RCC 7860 (cell line): Measurements from ENCODE around the gene KCNMA1.
A peak's percentile ranks its signal among the peaks of the same experiment; 100 is the strongest.

Source experiments
- DNase-seq: peaks from one replicate; pipeline ENCODE4 v3.0.0-alpha.2; 2015; ENCODE audit warnings: low spot score
- FAIRE-seq: peaks from 2 replicates; lab custom pipeline; 2012; peaks lifted over from hg19 to GRCh38; lab: Jason Lieb, UNC

Gene KCNMA1

GRCh38 chr10:77463967-77464745 lies 173.5 kb downstream of the KCNMA1 start:
- DNase-seq (no peak), FAIRE-seq (no peak)

GRCh38 chr10:77463499-77463898 lies 174.1 kb downstream of the KCNMA1 start:
- DNase-seq (no peak), FAIRE-seq (no peak)

- DNase-seq = no peak
- FAIRE-seq = no peak
Measured at GRCh38 chr10:77461636-77462296, 175.8 kb downstream of the KCNMA1 start.

- no peak for FAIRE-seq
Measured at GRCh38 chr10:77459905-77460304, 177.7 kb downstream of the KCNMA1 start.

GRCh38 chr10:77458986-77459590 lies 178.5 kb downstream of the KCNMA1 start:
- no peak for FAIRE-seq

More at GRCh38 chr10:77459905-77460304, 177.7 kb downstream of the KCNMA1 start:
- DNase-seq = no peak

GRCh38 chr10:77457721-77458120 lies 179.9 kb downstream of the KCNMA1 start:
- FAIRE-seq (no peak), DNase-seq (no peak)

More at GRCh38 chr10:77458986-77459590, 178.5 kb downstream of the KCNMA1 start:
- no peak for DNase-seq

GRCh38 chr10:77457266-77457665 lies 180.3 kb downstream of the KCNMA1 start:
- no peak for FAIRE-seq
- DNase-seq = no peak

- no peak for FAIRE-seq
- DNase-seq = no peak
Measured at GRCh38 chr10:77456414-77456813, 181.2 kb downstream of the KCNMA1 start.

GRCh38 chr10:77455561-77455960 lies 182.0 kb downstream of the KCNMA1 start:
- DNase-seq (peak; percentile 58), FAIRE-seq (peak; percentile 36)

- DNase-seq = no peak
- FAIRE-seq = no peak
Measured at GRCh38 chr10:77452952-77453564, 184.6 kb downstream of the KCNMA1 start.

GRCh38 chr10:77451886-77452285 lies 185.7 kb downstream of the KCNMA1 start:
- DNase-seq = no peak
- FAIRE-seq = no peak

GRCh38 chr10:77448226-77448625 lies 189.4 kb downstream of the KCNMA1 start:
- DNase-seq = no peak
- no peak for FAIRE-seq

GRCh38 chr10:77446700-77447099 lies 190.9 kb downstream of the KCNMA1 start:
- FAIRE-seq = no peak
- no peak for DNase-seq

- DNase-seq (no peak), FAIRE-seq (no peak)
Measured at GRCh38 chr10:77445547-77445946, 192.1 kb downstream of the KCNMA1 start.

- FAIRE-seq (no peak), DNase-seq (no peak)
Measured at GRCh38 chr10:77444041-77444440, 193.6 kb downstream of the KCNMA1 start.

- no peak for FAIRE-seq
- no peak for DNase-seq
Measured at GRCh38 chr10:77442699-77443189, 194.9 kb downstream of the KCNMA1 start.

GRCh38 chr10:77441353-77442166 lies 196.0 kb downstream of the KCNMA1 start:
- no peak for FAIRE-seq
- DNase-seq = no peak

- no peak for DNase-seq
- no peak for FAIRE-seq
Measured at GRCh38 chr10:77436257-77436975, 201.2 kb downstream of the KCNMA1 start.

GRCh38 chr10:77433546-77433945 lies 204.1 kb downstream of the KCNMA1 start:
- FAIRE-seq (no peak), DNase-seq (no peak)
